ENCODE data around the gene UACA. TPM values are rescaled to one million over a fixed set of nuclear protein-coding genes. Genes with fewer than 3 reads are reported as not detected.
A peak's percentile ranks its signal among the peaks of the same experiment; 100 is the strongest.

Gene UACA
- total and polyA plus RNA-seq, 2 donors (not counting 3 experiments of a cell fraction or from before 2014, with no cell fraction given): 167 to 292 TPM

- dilution Hi-C loops (cut with MboI; ENCODE audit: extremely low pct_ligation_motif_present, low sequenced_read_pairs): no loop called here
- Histone ChIP-seq H3K27me3 (ENCODE audit: control insufficient read depth in 2 of 2, insufficient read depth in 2 of 2, low read length in 2 of 2) (no peaks in the 10 kb centered on the region), H3K9me1 (replicated peaks; ENCODE audit: control insufficient read depth, extremely low read depth, insufficient read depth, low read length) (no peaks in the 10 kb centered on the region), H3K4me3 (replicated peaks in 1 of 3; ENCODE audit: insufficient read depth in 1 of 3, low read depth in 1 of 3, low read length in 3 of 3) (no peak overlapping the region), H3K4me2 (ENCODE audit: insufficient read depth, low read length) (no peak overlapping the region), H3K36me3 (ENCODE audit: control insufficient read depth in 2 of 2, extremely low read depth in 1 of 2, insufficient read depth in 2 of 2, low read length in 2 of 2) (no peaks in the 10 kb centered on the region), H3K79me2 (ENCODE audit: control insufficient read depth, insufficient read depth, low read length) (peaks cover 66% of the 10 kb centered on the region), H3K9me3 (replicated peaks; ENCODE audit: control insufficient read depth, insufficient read depth, low read length) (no peaks in the 10 kb centered on the region), H3K27ac (ENCODE audit: insufficient read depth, low read depth, low read length) (peak overlapping the region; percentile 94), H4K20me1 (replicated peaks; ENCODE audit: control insufficient read depth, extremely low read depth, insufficient read depth, low read length) (no peaks in the 10 kb centered on the region), H3K9ac (replicated peaks; ENCODE audit: extremely low read depth, insufficient read depth, low read length) (peak overlapping the region; percentile 95), H2AFZ (ENCODE audit: low read depth, low read length) (no peak overlapping the region), H3K4me1 (ENCODE audit: control insufficient read depth, extremely low read depth, insufficient read depth, low read length) (peaks cover 44% of the 10 kb centered on the region)
- TF ChIP-seq POLR2A (IDR thresholded peaks at IDR 0.05; ENCODE audit: low read depth, low read length) (no peak), POLR2AphosphoS5 (IDR thresholded peaks at IDR 0.05; ENCODE audit: insufficient read depth, low read depth, low read length) (no peak), GATA2 (IDR thresholded peaks at IDR 0.05; ENCODE audit: insufficient read depth, insufficient read length, low read depth, low read length) (no peak), MYC (IDR thresholded peaks at IDR 0.05; ENCODE audit: low read depth, low read length) (no peak), CTCF (IDR thresholded peaks at IDR 0.05; ENCODE audit: extremely low read depth in 1 of 2, insufficient read depth in 1 of 2, low read depth in 1 of 2, low read length in 2 of 2) (no peak), JUN (IDR thresholded peaks at IDR 0.05; ENCODE audit: borderline replicate concordance, insufficient read depth, insufficient read length, low read depth) (no peak), MAX (IDR thresholded peaks at IDR 0.05; ENCODE audit: insufficient read depth, insufficient read length) (no peak), EZH2 (IDR thresholded peaks at IDR 0.05; ENCODE audit: borderline replicate concordance, low read depth, low read length, severe bottlenecking) (no peak), FOS (IDR thresholded peaks at IDR 0.05; ENCODE audit: borderline replicate concordance, insufficient read depth, low read length) (no peak)
- intact Hi-C loops (cut with micrococcal nuclease): loop anchor here (5.0 to 10.0 kb wide), 3 partner anchors 108 to 671 kb away; no protein-coding TSS in a partner anchor
- no peak for DNase-seq (ENCODE audit: low read depth, low spot score)
- CTCF ChIA-PET: interaction anchor here (0.9 to 4.7 kb wide), 7 partner anchors 9 to 108 kb away, joined by 3 to 73 read pairs (median 8); no protein-coding TSS in a partner anchor
- POLR2A ChIA-PET: interaction anchor here (0.7 to 1.2 kb wide), 2 partner anchors 13 to 18 kb away, joined by 3 to 6 read pairs; no protein-coding TSS in a partner anchor
- BruUV-seq (replicated peaks): no TSS peak
- no peak for FAIRE-seq
Observed at GRCh38 chr15:70704166-70704565, 59.2 kb downstream of the UACA start.
